Adipocyte (in vitro differentiated cells): Measurements from ENCODE around the gene SLX4IP.

ENCODE experiments used
- DNase-seq: peaks from one replicate; pipeline ENCODE4 v3.0.0-alpha.2; 2015; ENCODE audit warnings: low read depth
- H3K27me3 ChIP-seq: replicated peaks from 2 replicates; pipeline ENCODE4 v1.7.0; 2013; ENCODE audit warnings: mild to moderate bottlenecking, low read length, moderate library complexity; ENCODE audit not compliant: control insufficient read depth, insufficient read depth
- H3K36me3 ChIP-seq: 2 replicates; pipeline ENCODE4 v1.7.0; 2013; ENCODE audit warnings: low read length, mild to moderate bottlenecking, moderate library complexity; ENCODE audit not compliant: control insufficient read depth, insufficient read depth, severe bottlenecking
- H3K4me1 ChIP-seq: 2 replicates; pipeline ENCODE4 v1.7.0; 2013; ENCODE audit warnings: mild to moderate bottlenecking, low read length, moderate library complexity; ENCODE audit not compliant: control insufficient read depth, insufficient read depth
- H3K4me3 ChIP-seq: 2 replicates; pipeline ENCODE4 v1.7.0; 2013; ENCODE audit warnings: mild to moderate bottlenecking, low read length, moderate library complexity
- H3K9ac ChIP-seq: 2 replicates; pipeline ENCODE4 v1.7.0; 2013; ENCODE audit warnings: mild to moderate bottlenecking, low read length, moderate library complexity
- H3K9me3 ChIP-seq: 2 replicates; pipeline ENCODE4 v1.7.0; 2013; ENCODE audit warnings: mild to moderate bottlenecking, low read length, moderate library complexity; ENCODE audit not compliant: control insufficient read depth

Gene SLX4IP

DNA sequence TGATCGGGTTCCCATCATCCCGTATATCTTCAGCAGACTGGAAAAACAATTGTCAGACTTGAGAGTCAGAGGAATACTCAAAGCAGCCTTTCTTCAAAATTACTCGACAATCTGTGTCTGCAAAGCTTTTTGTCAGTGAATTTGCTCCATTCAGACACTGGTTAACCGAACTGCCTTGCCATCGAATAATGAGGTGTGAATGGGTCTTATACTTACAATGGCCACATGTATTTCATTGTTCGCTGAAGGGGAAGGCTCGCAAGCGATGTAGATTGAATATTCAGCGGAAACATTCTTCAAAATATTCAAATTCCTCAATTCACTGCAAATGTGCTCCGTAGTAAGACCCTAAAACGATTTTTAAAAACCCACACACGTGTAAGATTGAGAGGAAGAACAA is 205.8 kb downstream of the SLX4IP start:
- Histone ChIP-seq H3K4me3 (no peak overlapping the region), H3K27me3 (no peaks in the 10 kb centered on the region), H3K36me3 (peaks cover 83% of the 10 kb centered on the region), H3K9ac (no peak overlapping the region), H3K9me3 (no peaks in the 10 kb centered on the region), H3K4me1 (peaks cover 24% of the 10 kb centered on the region)
- DNase-seq = no peak

DNA sequence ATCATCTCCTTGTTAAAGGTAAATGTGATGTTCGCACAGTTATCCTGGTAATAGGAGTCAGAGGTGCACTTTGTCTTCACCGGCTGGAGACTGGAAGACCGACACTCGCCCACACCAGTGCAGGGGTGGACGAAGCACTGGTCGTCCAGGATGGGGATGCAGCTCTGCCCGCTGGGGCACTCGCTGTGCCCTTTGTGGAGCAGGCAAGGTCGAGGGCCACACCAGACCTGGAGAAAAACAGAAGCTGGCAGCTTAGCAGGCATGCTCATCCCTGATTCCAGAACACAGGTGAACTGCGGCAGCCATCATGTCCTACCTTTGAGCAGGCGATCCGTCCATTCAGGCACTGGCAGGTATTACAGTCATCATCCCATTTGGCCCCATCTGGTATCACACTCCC is 206.4 kb downstream of the SLX4IP start:
- H3K27me3 ChIP-seq = no peaks in the 10 kb centered on the region
- H3K4me1 ChIP-seq = peaks cover 18% of the 10 kb centered on the region
- H3K4me3 ChIP-seq = no peak overlapping the region
- H3K36me3 ChIP-seq = peaks cover 88% of the 10 kb centered on the region
- no peak for DNase-seq
- no peaks in the 10 kb centered on the region for H3K9me3 ChIP-seq
- no peak overlapping the region for H3K9ac ChIP-seq

- Histone ChIP-seq H3K27me3 (no peaks in the 10 kb centered on the region), H3K36me3 (peaks cover 93% of the 10 kb centered on the region)
- DNase-seq = no peak
These were observed 206.8 kb downstream of the SLX4IP start for GRCh38 chr20:10641893-10642292.

DNA sequence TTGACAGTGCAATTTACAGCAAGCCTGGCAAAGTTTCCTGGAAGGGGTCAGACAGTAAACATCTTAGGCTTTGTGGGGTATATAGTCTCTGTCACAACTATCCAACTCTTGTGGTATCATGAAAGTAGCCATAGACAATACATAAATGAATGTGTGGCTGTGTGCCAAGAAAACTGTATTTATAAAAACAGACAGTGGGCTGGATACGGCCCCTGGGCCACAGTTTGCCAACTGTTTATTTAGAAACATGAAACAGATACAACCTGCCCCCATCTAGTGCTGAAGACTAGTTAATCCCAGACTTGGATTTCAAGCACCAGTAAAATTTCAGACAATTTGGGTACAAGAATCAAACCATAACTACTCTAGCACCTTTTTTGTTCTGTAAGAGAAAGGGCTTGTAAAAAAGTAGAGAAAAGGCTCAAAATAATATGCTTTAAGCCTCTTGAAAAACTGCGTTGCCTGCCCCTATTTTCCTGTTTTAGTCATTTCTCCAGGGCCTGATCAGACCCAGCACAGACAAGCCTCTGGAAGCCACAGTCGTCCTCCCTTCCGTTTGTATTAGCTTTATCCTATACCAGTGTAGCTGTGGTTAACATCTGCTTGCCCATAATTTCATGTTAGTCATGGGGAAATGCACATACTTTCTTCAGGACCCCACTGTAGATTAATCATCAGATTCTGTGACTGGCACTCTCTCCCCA is 207.9 kb downstream of the SLX4IP start:
- no peak overlapping the region for H3K9ac ChIP-seq
- peaks cover 99% of the 10 kb centered on the region for H3K36me3 ChIP-seq
- peaks cover 3% of the 10 kb centered on the region for H3K4me1 ChIP-seq
- no peaks in the 10 kb centered on the region for H3K9me3 ChIP-seq
- no peaks in the 10 kb centered on the region for H3K27me3 ChIP-seq
- no peak for DNase-seq
- H3K4me3 ChIP-seq = no peak overlapping the region

More at GRCh38 chr20:10641893-10642292, 206.8 kb downstream of the SLX4IP start:
- Histone ChIP-seq H3K9ac (no peak overlapping the region), H3K9me3 (no peaks in the 10 kb centered on the region), H3K4me3 (no peak overlapping the region), H3K4me1 (peaks cover 14% of the 10 kb centered on the region)

- no peaks in the 10 kb centered on the region for H3K27me3 ChIP-seq
- H3K9me3 ChIP-seq = no peaks in the 10 kb centered on the region
- H3K36me3 ChIP-seq = peaks cover 99% of the 10 kb centered on the region
- no peaks in the 10 kb centered on the region for H3K4me1 ChIP-seq
- DNase-seq = no peak
- H3K4me3 ChIP-seq = no peak overlapping the region
- no peak overlapping the region for H3K9ac ChIP-seq
These were observed 208.4 kb downstream of the SLX4IP start for GRCh38 chr20:10643560-10643873.

DNA sequence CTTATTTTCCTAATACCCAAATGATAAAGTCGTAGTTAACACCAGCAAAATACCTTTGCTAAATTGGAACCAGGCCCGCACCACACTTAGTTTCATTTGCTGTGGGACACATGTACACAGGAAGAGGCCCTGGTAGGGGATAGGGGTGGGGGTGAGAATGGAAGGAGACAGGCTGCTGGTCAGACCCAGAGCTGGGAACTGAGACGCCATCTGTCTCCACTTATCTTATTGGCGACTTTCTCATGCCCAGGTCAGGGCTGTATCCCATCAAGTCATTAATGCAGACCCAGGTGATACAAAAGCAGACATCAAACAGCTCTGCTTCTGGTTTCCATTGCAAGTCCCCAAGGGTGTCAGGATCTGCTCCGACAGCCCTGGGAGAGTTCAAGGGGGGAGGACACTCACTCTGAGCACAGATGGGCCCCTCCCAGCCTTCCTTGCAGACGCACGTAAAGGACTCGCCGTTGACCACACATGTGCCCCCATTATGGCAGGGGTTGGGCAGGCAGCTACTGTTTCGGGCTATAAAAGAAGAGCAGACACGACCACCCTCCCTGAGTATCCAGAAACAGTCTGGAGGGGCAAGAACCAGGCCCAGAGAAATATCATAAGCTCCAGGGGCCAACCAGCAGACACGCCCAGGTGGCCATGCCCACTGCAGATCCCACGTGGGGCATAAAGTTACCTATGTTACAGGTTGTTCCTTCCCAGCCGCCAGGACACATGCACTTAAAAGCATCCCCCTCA is 209.5 kb downstream of the SLX4IP start:
- Histone ChIP-seq H3K9me3 (no peaks in the 10 kb centered on the region), H3K36me3 (peaks cover 100% of the 10 kb centered on the region), H3K4me3 (no peak overlapping the region), H3K27me3 (no peaks in the 10 kb centered on the region), H3K4me1 (peaks cover 2% of the 10 kb centered on the region), H3K9ac (no peak overlapping the region)
- no peak for DNase-seq

- Histone ChIP-seq H3K27me3 (no peaks in the 10 kb centered on the region), H3K9me3 (no peaks in the 10 kb centered on the region), H3K4me3 (no peak overlapping the region), H3K4me1 (peaks cover 4% of the 10 kb centered on the region), H3K36me3 (peaks cover 100% of the 10 kb centered on the region), H3K9ac (no peak overlapping the region)
- no peak for DNase-seq
These were observed 210.1 kb downstream of the SLX4IP start for GRCh38 chr20:10645205-10645570.

- no peak overlapping the region for H3K9ac ChIP-seq
- DNase-seq = no peak
- H3K27me3 ChIP-seq = no peaks in the 10 kb centered on the region
- H3K9me3 ChIP-seq = no peaks in the 10 kb centered on the region
- no peak overlapping the region for H3K4me3 ChIP-seq
- peaks cover 100% of the 10 kb centered on the region for H3K36me3 ChIP-seq
- H3K4me1 ChIP-seq = peaks cover 4% of the 10 kb centered on the region
These were observed 210.9 kb downstream of the SLX4IP start for GRCh38 chr20:10646006-10646405.

DNA sequence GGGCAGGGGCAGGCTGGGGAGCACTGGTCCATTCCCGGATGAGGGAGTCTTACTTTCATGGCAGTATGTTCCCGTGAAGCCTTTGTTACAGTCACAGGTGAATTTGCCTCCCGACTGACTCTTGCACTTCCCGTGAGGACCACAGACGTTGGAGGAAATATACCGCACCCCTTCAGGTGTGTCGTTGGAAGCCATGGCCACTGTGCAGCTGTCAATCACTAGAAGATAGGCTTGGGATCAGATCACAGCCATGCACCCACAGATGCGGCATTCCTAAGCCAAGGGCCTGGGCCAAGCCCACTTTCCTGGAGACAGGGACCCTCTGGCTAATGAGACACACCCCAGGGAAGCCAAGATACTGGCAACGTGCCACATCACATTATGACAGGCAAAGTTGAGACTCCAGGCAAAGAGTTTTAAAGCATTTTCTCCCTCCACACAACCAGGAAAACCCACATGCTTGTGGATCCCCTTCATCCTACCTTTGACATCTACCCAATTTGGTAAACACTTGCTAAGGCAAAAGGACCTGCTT is 211.8 kb downstream of the SLX4IP start:
- H3K27me3 ChIP-seq = no peaks in the 10 kb centered on the region
- peaks cover 4% of the 10 kb centered on the region for H3K4me1 ChIP-seq
- DNase-seq = no peak
- peaks cover 100% of the 10 kb centered on the region for H3K36me3 ChIP-seq
- no peak overlapping the region for H3K4me3 ChIP-seq
- no peaks in the 10 kb centered on the region for H3K9me3 ChIP-seq
- no peak overlapping the region for H3K9ac ChIP-seq

GRCh38 chr20:10647471-10647870 is 212.4 kb downstream of the SLX4IP start:
- Histone ChIP-seq H3K36me3 (peaks cover 100% of the 10 kb centered on the region), H3K9ac (no peak overlapping the region), H3K27me3 (no peaks in the 10 kb centered on the region), H3K9me3 (no peaks in the 10 kb centered on the region), H3K4me3 (no peak overlapping the region), H3K4me1 (peaks cover 6% of the 10 kb centered on the region)
- no peak for DNase-seq

GRCh38 chr20:10647909-10648308 is 212.8 kb downstream of the SLX4IP start:
- DNase-seq = no peak
- Histone ChIP-seq H3K9me3 (no peaks in the 10 kb centered on the region), H3K9ac (no peak overlapping the region), H3K4me1 (peaks cover 11% of the 10 kb centered on the region), H3K36me3 (peaks cover 97% of the 10 kb centered on the region), H3K27me3 (no peaks in the 10 kb centered on the region), H3K4me3 (no peak overlapping the region)
